HG02623 (cell line): ENCODE measurements around the gene SYTL5.

Source experiments
- ATAC-seq: cut with Tn5 transposase; IDR thresholded peaks from one replicate; pipeline ENCODE4 v1.9.1; 2021; ENCODE audit warnings: moderate library complexity; ENCODE audit not compliant: unreplicated experiment

Gene SYTL5

DNA sequence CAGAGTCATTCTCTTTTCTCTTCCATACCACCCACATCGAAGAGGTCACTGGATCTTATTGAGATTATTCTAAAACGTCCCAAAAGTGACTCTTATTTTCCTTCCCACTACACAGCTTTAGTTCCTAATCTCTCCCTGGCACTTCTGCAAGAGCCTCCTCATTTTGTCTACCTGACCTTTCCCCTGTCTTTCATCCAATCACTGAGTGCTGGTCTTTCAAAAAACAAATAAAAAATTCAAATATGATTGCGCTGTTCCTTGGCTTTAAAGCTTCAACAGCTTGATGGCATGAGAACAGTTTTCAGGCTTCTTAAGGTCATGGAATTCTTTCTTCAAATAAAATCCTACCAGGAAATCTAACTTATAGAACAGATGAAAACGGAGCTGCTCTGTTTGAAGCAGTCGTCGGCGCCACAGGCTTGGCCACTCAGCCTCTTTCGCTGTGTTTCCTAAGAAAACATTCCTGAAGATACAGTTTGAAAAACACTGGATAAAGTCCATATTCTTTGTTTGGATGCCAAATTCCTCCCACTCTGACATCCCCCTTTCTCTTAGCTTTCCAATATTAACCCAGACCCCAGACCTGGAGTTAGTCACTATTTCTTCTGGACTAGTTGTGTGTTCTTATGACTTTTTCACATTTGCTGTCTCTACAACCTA lies 12.5 kb downstream of the SYTL5 start:
- ATAC-seq: no peak

DNA sequence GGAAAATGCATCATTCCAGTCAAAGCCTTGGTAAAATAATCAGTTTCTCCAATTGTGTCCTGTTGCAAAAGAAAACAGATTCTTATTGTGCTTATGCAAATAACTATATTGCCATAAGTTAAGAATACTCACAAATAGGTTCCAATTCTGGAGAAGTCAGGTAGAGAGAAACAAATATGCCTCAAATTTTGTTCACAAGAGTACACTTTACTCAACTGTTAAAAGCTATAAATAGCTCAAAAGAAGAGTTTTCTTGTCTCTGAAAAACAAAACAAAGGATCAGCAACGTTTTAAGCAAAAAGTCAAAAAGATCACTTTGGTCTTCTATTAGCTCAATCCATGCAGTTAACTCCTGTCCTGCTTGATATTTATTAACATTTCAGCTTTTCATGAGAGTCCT lies 21.9 kb downstream of the SYTL5 start:
- no peak for ATAC-seq

DNA sequence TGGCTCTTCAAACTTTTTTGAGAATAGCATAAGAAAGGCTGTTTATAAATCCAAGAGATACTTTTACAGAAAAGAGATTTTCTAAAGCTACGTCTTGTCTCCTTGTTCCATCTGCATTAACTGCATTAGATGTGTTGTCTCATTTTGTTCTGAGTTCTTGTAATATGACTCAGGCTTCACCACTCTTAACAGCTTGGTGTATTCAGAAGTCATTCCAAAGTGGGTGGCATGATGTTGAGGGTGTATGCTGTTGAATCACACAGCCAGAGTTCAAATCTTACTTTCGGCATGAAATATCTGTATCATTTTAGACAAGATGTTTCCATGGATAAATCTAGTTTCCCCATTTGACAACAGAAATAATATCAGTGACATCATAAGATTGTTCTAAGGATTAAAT lies 30.1 kb downstream of the SYTL5 start:
- no peak for ATAC-seq

DNA sequence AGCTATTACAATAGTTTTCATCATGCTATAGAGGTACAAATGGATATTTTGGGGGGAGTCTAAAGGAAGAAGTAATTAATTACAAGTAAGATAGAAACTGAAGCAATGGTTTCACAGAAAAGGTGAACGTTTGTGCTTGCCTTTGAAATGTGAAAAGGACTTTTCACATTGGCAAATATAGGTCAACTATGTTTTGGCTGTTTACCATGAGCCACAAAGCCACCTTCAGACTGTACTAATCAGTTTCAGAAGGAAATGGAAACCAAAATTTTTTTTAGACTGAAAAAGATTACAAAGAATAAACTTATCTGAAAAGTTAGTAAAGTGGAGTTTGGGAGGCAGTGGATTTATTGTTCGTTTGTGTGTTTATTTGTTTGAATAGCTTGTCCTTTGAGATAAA lies 32.1 kb downstream of the SYTL5 start:
- ATAC-seq: no peak

DNA sequence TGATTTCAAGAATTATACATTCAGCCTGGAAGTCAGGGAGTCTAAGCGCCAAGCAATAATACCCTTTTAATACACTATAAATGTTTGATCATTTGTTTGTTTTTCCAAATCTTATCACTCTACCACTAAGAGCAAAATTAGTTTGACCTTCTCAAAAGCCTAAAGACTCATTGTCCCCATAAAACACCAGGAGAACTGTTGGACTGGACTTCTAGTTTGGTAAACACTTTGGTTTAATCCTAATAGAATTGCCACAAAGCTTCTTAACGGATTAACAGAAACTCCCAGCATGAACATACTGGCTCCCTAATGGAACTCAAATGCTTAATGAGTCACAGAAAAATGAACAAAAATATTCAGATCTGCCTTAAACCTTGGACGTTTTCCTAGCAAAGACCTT lies 34.9 kb downstream of the SYTL5 start:
- no peak for ATAC-seq

DNA sequence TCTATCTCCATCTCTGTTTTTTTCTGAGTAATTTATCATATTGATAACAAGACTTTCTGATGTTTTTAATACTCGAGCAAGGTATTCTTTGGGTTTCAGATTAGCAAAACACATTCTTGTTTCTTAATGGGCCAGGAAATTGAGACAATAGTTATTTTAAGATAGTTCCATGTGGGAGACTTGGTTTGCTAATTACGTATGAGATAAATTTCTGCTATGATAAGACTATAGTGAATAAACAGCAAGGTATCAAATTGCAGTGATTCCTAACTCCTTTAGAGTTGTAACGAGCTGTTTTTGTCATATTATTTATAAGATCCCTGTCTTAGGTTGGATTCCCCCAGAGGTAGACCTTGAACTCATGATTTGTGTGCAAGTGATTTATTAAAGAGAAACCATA lies 38.3 kb downstream of the SYTL5 start:
- no peak for ATAC-seq

DNA sequence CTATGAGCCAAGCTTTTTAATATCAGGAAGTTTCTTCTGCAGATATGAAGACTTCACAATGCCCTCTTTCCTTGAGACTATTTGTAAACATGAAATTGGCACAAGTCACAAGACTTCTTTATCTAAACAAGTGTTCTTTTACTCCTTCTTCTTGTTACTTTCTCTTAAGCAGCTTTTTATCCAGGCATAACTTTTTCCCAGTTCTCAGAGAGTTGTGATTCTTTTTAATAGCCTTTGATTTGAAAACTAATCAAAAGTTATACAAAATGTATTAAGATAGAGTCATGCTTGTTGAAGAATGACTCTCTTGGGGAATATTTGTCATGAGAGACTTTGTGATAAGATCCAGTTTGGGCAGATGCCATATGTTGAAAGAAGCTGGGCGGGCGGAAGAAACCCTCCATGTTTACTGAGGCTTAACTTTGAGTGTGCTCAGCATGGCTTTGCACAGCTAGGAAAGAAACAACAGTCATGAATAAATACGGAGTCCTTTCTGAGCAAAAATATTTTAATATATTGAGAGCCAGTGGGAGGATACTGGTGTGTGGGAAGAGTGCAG lies 39.3 kb downstream of the SYTL5 start:
- ATAC-seq: no peak

DNA sequence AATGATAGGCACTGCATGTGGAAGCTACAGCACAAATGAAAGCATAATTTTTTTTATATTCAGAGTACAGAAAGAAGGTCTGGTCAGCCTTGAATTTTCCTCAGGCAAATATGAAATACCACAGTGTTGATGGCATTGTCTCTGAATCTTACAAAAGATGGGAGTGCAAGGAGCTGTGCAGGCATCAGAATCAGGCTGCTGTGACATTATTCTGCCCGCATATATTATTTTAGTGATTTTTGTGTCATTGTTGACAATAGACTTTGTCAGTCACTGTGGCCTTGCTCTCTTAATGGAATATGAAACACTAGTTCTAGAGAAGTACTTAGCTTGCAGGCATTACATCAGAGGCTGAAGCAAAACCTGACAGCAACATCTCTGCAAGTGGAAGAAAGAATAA lies 42.5 kb downstream of the SYTL5 start:
- ATAC-seq: no peak

DNA sequence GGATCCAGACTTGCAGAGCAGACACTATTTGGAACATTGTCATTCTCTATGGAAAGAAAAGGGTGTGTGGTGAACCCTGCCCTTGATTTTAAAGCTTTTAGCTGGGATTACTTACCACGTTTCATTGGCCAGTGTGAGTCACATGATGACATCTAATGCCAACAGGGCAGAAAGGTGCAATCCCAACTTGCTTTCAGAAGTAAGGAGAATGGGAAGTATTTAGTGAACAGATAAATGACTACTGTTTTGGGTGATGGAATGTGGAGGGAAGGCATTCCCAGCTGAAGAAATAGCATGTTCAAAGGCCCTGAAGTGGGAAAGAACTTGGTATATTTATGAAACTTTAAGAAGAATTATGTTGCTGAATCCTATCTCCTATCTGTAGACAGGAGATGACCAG lies 44.5 kb downstream of the SYTL5 start:
- ATAC-seq: no peak

DNA sequence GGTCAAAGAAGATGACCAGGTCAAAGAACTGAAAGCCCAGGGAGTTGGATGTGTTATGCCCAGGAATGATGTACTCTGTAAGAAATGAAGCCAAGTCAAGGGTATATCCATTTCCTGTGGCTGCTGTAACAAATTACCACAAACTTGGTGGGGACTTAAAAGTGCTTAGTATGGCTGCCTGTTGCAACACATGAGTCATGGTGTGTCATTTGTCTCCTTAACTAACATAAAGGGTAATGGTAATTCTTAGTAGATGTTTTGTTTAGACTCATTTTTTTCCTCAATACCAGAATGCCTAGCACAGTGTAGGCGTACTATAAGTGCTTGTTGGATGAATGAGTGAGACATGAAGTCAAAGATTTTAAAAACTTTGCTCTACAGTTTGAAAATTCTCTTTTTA lies 45.7 kb downstream of the SYTL5 start:
- ATAC-seq: no peak

DNA sequence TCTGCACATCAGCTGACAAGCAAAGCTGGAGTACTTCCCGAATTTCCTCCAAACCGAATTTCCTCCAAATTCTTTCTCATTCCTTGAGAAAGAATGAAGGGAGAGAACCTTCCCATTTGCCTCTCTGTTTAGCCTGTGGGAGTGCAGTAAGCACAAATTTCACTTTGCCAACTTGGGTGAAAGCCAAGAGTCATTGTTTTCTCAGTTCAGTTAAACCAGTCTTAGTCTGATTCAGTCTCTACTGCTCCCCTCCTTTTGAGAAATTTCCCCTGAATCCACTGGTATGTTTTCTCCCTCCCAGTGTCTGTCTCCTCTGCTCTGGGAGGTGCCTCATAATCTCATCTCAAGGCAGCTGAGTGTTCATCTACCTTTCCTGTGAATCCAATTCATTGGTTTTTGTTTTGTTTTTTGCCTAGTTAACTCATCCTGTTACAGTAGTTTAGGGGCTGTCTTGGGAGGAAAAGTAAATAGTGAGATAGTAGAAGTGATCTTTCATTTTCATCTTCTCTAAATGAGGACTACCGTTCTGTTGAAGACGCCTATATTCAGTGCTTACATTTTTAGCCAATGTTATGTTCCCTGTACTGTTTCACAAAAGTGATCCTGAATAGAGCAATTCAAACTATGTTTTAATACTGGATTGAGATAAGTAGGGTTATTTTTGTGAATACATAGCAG lies 49.0 kb downstream of the SYTL5 start:
- ATAC-seq: no peak

DNA sequence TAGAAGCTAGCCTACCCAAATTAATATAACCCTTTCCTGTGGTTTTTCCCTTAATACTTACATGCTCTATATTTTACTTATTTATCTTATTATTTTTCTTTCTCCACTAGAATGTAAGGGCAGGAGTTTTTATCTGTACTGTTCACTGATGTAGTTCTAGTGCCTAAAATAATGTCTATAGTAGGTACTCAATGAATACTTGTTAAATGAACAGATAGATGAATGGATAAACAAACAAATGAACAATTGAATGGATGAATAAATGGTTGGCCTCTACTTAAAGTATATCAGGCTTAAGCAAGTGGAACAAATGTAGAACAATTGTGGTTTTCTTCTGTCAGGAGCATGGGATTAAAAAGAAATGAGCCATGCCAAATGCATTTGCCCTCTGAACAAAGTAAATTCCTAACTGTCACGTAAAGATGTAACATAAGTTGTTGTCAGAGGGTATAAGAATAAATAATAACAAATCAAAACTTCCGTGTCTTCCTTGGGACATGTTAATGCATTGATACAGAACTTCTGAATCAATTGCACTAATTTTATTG lies 54.1 kb downstream of the SYTL5 start:
- ATAC-seq: no peak

DNA sequence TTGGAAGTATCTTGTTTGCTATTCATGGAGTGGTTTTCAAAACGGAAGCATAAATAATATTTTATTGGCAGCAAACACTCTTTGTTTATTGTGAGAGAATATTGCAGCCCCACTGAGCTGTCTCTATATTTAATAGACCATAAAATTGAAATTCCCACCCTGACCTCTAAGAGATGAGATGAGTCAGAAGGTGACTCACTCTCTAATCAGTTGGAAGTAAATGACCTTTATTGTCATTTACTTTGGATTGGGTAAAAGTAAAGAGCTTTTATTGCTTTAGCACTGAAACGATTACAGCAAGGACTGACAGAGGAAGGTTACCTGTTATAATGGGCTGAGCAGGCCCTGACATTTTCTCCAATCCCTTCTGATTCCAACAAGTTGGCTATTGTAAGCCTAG lies 55.0 kb downstream of the SYTL5 start:
- ATAC-seq: no peak

DNA sequence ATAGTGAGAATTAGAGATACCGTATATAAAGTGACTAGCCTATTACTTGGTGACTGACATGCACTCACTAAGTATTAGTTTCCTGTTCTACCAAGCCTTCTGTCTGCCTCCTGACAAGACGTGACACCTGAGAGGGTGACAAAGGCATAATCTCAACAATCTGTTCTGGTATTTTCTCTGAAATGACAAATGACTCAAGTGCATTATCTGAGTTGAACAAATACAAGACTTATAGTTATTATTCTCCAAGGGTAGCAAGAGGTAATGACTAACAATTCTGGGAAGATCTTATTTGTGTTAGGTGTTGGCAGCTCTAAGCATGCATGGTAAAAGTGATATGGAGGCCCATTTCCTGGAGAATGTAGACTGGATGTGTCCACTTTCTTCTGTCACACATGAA lies 60.6 kb downstream of the SYTL5 start:
- ATAC-seq: no peak

DNA sequence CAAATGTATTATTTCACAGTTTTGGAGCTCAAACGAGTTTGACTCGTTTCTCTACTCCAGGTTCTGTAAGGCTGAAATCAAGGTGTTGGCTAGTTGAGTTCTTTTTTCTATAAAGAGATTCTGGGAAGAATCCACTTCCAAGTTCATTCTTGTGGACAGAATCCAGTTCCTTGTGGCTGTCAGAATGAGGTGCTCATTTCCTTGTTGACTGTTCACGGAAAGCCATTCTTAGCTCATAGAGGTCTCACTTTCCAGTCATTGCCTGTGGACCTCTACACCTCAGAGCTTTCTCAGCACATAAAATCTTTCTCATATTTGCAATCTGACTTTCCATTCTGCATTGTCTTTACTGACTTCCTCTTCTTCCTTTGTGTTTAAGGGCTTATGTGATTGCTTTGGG lies 62.9 kb downstream of the SYTL5 start:
- ATAC-seq: no peak

DNA sequence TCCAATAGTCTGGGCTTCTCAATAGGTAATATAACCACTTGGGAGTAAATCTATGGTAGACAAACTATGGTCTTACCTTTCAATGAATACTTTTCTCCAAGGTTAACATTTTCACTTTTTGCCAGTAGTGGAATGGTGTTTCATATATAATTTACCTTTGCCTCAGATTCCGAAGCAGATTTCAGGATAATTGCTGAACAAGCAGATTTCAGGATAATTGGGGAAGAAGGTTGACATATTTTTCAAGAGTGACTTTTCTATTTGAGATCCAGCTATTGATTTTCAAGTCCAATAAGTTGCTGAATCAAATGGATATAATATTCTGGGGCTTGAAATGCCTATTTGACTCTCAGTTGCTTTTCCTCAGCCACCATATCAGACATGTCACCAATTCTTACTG lies 63.6 kb downstream of the SYTL5 start:
- no peak for ATAC-seq

DNA sequence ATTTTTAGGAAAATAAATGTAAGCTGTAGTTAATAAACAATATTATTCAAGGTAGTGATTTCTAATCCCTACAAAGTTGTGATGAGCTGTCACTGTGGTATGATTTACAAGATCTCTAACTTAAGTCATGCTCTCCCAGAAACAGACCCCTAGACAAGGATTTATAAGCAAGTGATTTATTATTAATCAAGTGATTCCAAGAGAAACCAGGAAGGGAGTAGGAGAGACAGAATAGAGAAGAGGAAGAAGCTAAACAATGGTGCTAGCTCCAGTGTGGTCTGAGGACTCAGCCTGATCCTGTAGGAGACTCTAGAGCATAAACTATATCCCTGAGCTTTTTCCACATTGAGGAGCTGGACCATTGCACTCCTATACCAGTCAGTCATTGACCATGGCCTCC lies 73.1 kb downstream of the SYTL5 start:
- no peak for ATAC-seq

DNA sequence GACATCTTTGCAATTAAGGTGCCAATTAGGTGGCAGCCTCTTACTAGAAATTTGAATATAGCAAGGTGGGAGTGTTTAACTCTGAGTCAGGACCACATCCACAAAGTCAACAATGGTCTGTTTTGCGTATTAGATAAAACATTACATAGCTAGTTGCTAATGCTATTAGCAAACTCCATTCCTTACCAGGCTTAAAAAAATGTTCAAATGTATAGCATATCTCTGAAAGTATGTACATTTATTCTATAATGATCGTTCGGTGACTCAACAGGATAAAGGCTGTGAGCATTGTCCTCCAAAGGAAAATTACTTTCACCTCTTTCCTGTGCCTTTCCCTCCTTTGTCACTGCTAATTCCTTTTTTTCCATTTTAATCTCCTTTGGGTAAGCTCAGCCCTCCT lies 74.5 kb downstream of the SYTL5 start:
- ATAC-seq: no peak

DNA sequence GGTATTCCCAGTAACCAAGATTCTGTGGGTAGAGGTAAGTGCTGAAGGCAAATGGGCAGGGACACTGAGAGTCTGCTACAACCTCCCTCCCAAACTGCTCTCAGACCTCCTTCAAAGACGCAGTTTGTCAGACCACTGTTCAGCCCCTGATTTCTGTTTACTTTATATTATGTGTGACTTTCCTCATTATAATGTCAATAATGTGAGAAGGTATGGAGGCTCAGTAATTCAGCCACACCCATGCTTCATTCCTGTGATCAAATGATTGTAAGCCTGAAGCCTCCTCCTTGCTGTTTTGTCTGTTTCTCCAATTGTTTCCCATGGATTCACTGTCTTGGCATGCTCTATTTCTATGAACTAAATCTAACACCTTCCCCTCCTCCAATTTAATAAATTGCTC lies 75.6 kb downstream of the SYTL5 start:
- no peak for ATAC-seq

DNA sequence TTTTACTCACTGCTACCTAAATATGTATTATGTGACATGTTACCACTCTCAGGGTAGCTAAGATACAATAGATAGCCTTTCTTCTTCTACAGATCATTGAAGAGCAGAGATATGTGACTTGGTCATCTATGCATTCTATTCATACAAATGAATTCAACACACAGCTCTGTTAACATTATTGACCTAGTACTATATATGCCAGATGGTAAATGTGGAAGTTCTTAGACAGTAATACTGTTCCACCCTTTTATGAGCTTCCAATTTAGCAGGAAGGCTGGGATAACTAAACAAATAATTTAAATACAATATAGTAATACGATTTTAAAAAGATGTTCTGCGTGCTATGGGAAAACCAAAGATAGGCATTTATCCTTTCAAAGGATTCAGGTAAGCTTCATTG lies 76.0 kb downstream of the SYTL5 start:
- ATAC-seq: no peak

DNA sequence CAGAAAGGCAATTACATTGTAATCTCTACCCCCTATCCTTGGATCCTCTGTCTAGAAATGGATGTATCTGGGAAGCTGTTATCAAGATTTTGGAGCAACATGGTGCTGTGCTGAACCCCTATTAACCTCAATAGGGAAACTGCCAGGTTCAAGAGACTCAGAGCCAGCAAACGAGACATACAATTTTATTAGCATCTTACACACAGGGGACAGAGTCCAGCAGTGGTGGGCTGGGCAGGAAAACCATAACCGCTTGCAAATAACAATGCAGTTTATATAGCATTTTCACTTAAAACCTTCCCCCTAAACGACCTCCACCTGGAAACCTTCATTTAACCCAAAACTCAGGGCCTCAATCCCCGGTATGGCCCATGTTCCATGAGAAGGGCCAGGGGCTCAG lies 79.5 kb downstream of the SYTL5 start:
- no peak for ATAC-seq

DNA sequence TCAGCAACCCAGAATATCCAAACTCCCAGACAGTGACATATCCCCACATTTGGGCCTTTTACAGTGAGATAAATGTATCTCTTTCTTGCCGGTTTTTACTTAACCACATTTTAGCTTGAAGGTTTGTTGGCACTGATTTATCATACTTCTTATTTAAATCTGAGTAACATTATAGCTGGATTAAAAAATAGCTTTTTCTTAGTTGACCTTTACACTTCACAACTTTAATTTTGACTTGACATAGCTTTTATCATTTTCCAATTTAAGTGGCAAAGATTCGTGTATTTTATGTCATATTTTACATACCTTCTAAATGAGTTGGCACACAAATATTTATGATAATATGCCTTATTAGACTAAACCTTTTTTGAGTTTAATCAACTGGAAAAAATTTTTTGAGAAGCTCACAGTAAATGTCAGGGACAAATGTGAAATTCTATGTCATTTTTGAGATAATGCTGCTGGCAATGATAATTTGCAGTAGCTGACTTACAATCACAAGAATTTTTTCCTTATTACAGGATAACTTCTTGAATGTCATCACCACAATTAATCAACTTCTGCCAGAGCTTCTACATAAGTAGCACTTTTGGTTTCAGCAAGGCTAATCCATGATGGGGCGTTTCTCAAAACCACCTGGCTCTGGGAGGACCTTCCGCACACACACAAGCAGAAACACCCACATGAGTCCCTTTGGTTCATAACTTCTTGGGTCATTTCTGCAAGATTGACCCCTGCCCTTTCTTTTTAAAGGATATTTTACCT lies 80.3 kb downstream of the SYTL5 start:
- no peak for ATAC-seq
